GM18519 (cell line): ENCODE measurements around the gene SYCP2.
A peak's percentile ranks its signal among the peaks of the same experiment; 100 is the strongest.

Experiments
- ATAC-seq: cut with Tn5 transposase; IDR thresholded peaks from one replicate; pipeline ENCODE4 v1.9.1; 2021; ENCODE audit warnings: mild to moderate bottlenecking, moderate library complexity; ENCODE audit not compliant: unreplicated experiment, low FRiP score

The SYCP2 gene

DNA sequence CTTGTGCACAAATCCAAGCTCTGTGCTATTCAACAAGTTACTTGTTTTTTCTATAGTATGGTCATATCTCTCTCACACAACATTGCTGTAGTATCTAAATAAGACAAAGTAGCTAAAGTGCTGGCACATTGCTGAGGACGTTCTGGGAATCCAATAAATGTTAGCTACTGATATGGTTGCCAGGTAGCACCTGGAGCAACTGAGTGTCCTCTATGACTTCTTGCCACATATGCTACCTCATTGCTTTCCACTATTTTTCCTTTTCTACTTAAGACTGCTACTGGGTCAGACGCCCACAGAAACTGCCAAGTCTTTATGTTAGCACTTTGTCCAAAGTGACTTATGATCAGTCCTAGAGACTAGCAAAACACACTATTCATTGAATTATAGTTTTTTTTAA lies 85.3 kb downstream of the SYCP2 start:
- no peak for ATAC-seq

DNA sequence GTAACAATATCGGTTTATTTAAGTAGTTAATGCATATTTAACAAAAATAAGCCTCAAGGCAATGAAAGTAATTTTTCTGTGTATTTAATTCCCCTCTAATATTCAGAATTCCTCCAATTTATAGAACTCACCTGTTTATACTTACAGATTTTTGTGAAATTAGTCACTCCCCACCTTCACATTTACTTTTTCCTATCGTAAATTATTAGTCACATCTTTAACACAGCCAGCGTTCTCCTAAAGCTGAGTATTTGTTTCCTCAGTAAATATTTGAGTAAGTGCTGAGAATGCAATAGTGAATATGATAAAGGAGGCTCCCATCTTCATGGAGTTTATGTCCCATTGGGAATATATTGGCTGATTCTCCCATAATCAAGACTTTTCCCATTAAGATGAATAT lies 88.0 kb downstream of the SYCP2 start:
- no peak for ATAC-seq

DNA sequence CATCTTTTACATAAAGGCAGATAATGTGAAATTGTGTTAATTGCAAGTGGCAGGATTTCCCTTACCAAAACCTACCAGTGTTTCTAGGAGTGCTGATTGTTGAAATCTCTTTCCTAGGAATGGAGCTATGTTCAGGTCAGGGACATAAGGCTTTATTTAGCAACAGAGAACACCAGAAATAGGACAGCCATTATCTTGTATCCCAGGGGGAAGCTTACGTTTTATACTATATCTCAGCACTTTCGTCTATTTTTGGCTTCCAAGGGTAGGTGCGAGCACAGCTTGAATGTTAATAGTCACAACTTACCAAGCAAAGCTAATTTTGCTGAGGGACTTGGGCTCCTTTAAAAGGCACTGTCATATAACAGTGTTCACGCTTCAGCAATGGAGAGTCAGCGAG lies 94.0 kb downstream of the SYCP2 start:
- ATAC-seq: no peak

DNA sequence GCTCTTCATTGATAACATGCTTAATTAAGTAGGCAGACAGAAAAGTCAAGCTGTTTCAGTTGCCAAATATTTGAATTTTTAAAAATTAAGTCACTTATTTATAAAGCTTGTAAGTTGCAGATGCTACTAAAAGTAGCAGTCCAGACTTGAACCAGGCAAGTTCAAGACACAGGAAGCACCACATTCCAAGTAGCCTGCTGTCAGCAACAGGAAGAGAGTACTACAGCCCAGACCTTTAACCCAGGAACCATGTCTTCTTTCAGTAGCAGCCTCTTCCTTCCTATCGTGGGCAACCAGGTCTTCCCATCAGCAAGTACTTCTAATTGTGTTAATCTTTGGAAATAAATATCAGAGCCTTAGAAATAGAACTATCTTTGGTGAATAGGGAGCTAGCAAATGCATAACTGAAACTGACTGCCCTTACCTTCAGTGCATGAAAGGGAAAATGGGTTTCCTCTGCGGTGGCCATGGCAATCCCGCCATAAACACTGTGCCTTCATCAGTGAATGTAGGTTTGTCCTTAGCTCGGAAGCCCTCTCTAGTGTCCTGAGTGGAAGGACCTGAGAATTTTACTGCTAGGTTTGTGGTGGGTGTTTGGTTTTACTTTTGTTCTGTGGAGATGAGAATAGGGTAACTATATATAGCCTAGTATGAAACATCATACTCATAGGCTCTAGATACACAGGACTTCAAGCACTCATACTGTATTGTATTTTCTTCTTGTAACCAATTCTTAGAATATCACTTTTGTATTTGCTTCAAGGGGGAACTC lies 95.6 kb downstream of the SYCP2 start:
- peak; percentile 87 for ATAC-seq

DNA sequence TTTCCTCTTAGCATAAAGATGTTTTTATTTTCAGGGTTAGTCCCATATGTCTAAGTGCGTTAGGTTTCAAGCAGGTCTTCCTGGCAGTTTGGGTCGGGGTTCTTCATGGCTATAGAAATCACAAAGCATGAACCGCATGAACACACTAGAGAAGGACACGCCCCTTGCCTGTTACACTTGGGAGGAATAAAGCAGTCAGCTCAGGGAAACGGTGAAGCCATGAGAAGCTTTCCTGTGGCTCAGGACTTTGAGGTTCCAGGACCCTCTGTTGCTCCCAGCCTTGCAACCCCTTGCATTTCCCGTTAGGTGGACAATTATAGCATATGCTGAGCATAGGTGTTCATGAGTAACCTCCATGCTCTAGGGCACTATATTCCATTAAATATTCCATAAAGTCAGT lies 96.7 kb downstream of the SYCP2 start:
- ATAC-seq: no peak

DNA sequence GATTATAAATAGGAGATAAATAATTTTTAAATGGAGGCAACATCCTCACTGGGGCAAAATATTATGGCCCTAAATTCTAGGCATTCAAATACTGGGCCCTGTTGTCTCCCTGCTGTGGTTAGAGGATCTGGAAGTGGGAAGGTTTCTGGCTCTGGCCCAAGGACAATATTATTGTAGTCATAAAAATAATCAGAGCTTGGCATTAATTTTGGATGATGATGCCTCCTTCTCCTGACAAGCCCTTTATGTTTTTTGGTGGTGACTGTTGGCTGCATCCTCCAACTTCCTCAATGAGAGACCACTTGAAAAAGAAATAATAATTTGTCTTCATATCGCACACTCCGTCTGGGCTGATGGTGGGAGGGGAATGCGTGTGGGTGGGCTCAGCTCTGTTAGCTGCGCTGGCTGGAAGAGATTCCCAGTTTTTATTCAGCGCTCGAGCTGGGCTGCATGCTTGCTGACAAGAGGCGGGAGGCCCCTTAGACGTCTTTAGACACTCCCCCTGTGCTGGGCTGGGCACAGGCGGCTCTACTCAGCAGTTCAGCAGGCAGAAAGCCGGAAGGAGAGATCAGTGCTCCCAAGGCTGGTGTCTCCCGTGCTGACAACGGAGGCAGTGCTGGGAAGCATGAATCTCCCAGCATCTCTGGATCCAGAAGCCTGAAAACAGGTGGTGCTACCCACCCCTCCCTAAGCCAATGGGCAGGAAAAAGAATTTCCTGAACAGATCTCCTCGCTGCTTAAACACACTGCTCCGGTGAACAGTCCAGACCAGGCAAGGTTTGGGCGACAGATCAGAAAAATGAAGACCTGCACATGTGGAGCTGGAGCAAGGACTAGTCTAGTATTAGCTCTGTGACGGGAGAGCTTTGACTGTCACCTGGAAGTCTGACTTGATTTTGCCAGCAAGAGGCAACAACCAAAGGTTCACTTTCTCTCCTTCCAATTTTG lies 97.7 kb downstream of the SYCP2 start:
- ATAC-seq: no peak

DNA sequence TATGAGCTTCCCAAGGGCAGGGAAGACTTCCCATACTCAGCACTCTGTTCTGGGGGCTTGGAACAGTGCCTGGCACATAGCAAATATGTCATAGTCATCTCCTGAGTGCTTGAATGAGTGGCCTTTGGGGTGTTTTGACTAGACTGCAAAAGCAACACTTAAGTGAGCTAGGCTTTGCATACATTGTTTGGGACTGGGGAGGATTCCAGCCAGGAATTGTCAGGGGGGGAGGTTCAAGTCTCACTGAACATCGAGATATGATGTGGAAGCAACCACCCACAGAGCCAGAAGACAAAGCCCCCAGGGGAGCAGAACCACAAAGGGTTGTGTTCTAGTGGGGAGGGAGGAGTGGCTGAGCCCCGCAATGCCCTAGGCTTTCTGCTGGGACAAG lies 98.4 kb downstream of the SYCP2 start:
- ATAC-seq: no peak

DNA sequence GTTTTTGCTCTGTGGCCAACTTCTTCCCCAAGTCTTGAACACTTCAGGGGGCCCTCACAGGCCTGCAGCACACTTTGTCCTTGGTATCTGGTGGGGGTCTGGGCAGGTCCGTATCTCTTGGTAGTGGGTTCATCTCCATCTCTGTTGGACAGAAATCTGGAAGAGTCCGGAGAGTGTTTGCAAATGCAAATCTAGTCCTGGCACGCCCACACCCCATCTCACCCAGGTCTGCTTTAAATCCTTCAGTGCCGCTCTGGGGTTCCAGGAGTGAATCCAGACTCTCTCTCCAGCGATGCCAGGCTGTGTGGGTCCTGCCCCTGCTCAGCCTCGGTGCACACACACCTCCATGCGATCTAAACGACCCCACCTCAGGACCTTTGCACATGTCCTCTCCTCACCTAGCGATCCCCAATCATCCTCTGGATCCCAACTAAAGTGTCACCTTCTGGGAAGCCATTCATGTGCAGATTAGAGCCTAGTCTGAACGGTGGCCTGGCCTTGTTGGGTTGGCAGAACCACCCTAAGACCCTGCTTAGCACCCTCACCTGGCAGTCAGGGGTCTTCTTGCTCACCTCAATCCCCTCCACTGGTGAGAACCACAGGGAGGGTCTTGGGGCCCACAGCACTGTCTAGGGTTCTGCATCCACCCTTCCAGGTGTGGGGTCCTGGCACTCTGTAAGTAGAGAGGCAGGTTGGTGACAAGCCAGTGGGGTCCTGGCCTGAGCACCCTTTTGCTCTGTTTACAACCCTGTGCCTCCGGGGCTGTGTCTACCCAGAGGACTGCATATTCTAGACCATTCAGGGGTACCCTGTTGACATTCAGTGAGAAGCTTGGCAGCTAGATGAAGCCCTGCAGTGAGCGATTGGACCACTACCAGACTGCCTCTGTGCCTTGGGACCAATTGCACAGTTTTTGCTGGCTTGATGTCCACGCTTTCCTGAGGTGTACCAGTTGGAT lies 100.8 kb downstream of the SYCP2 start:
- no peak for ATAC-seq

DNA sequence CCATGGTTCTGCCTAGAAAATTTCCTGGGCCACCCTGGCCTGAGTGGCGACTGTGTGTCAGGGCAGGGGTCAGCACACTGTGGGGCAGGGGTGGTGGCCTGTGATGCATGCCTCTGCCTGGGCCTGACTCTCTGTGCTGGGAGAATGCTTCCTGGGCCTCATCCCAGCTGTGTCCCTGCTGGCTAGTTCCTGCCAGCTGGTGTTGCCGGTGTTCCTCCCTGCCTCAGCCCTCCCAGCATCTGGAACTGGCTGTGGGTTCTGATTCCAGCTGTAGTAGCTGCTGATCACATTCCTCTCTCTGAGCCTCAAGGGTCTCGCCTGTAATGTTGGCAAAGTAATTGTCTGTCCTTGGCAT lies 101.5 kb downstream of the SYCP2 start:
- ATAC-seq: no peak

DNA sequence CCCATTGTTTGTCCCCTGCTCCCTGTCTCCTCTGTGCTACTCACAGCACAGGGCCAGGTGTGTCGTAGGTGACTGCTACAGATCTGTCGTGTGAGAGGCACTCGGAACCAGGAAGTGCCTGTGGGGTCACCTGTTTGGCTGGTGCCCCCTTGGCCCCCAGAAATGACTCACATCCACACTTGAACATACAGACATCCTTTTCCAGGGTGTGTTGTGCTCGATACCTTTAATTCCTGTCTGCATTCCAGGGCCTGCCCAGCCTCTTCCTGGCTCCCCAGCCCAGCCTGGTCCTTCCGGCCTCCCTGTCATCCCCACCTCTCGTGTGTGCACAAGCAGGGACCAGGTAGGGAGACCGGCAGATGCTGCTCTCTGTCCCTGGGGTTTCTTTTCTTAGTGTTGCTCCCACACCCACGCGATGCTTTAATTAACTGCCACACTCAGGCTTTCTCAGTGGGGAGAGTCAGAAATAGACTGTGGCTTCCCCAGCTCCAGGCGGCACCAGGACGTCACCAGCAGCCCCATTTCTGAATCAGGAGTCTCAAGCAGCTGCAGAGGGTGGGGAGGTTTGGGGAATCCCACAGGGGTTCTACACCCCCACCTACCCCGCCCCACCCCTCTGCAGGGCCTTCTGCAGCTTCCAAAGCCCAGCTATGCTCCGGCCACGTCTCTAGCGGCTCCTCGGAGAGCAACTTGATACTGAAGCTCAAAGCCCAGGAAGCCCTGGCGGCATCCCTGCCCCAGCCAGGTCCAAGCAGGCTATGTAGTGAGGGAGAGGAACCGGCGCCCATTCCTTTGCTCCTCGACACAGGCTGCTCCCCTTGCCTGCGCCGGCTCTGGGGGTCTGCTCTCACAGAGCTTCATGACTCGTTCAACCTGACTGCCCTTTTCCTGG lies 102.2 kb downstream of the SYCP2 start:
- ATAC-seq: no peak

DNA sequence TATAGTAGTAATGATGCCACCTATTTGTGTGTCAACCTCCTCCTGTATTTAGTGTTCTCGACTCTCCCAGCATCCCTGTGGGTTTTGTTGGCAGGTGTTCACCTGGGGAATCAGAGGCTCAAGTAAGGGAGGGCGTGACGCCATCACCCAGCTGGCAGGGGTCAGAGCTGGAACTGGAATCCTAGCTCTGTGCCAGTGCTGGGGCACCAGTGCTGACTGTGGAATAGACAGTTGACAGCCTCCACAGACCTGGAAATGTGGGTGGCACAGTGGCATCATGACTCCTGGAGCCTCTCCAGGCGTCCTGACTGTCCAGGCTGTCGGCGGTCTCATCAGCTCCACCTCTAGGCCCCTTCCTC lies 102.8 kb downstream of the SYCP2 start:
- ATAC-seq: no peak

DNA sequence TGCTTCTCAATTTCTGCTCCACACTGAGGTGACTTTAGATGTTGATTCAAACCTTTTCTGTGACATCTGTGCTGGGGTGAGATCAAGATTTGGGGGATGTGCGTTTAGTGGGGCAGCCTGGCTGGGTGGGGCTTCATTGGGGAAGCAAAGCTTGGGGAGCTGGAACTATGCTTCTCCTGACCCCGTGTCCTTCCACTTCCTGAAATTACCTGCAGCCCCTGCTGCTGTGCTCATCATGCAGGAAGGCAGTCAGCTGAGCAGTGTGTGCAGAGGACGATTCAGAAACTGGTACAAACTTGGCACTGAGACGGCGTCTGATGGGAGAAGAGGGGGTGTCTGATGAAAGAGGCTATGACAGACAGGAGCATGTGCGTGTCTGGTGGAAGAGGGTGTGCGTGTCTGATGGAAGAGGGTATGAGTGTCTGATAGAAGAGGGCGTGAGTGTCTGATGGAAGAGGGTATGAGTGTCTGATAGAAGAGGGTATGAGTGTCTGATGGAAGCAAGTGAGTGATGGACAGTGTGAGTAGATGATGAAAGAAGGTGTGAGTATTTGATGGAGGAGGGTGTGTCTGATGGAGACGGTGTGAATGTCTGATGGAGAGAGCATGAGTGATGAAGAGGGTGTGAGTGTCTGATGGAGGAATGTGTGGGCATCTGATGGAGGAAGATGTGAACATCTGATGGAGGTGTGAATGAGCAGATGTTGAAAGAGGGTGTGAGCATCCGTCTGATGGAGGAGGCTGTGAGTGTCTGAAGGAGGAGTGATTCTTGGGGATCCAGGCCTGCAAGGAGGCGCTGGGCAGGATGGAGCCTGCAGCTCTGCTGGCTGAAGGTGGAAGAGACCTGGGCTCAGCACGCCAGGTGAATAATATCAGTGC lies 103.4 kb downstream of the SYCP2 start:
- ATAC-seq: no peak

DNA sequence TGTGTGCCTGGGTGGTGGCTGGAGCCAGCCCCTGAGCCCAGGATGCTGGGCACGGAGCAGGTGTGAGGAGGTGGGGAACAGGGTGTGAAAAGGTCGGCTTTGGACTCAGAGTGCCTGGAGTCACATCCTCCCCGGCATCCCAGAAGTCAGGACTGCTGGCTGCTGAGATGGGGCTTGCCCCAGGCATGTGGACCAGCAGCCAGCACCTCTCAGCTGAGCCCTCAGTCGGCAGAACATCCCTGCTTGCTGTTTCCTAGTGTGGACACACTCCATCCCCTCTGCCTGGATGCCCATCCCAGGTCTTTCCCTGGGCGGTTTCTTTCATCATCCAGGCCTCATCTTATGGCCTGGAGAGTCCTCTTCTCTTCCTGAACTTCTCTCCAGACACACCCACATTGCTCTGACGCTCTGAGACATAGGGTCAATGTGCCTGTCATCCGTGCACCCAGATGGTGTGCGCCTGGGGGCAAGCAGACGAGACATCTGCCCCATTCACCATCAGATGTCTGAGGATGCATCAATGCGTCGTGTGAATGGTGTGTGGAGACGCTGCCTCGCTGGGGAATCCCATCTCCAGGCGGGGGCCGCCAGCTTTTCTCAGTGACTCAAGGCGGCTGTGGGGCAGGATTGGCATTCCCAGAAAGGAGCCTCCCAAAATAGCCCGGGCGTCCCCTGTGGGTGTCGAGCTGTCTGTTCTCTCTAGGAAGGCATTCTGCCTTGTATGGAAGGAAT lies 104.2 kb downstream of the SYCP2 start:
- ATAC-seq: no peak

DNA sequence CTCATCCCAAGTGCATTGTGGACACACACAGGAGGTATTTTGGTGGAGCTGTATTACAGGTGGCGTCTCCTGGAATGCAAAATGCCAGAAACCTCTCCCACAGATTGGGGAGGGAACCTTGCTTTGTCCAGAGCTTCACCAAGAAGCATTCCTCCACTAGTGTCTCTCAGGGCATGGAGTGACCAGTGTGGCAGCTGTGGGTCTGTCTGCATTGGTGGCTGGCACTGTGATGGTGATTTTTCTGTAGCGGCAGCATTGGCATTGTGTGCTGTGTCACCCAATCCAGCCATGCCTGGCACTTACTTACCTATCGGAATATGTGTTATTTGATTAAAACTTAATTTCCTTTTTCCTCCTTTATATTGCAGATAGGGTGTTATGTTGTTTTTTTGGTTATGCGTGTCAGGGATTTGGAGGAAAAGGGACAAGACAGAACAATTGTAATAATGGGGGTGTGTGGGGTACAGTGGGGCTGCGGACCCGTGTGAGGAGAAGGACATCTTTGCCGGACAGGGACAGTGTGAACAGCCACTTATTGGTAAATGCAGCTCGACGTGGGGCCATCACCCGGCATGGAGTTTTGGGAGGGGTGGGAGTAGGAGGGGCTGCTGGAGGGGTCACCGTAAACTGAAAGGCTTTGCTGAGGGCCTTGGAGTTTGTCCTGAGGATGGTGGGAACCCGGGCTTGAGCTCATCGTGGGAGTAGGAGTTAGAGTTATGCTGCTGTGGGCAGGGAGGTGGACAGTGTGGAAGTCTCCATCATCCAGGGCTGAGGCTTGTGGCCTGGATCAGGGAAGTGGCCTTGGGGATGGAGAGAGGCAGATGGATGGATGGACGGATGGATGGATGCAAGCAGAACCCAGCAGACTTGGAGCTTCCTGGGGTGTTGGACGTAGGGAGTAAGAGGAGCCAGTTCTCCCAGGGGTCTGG lies 105.0 kb downstream of the SYCP2 start:
- no peak for ATAC-seq

DNA sequence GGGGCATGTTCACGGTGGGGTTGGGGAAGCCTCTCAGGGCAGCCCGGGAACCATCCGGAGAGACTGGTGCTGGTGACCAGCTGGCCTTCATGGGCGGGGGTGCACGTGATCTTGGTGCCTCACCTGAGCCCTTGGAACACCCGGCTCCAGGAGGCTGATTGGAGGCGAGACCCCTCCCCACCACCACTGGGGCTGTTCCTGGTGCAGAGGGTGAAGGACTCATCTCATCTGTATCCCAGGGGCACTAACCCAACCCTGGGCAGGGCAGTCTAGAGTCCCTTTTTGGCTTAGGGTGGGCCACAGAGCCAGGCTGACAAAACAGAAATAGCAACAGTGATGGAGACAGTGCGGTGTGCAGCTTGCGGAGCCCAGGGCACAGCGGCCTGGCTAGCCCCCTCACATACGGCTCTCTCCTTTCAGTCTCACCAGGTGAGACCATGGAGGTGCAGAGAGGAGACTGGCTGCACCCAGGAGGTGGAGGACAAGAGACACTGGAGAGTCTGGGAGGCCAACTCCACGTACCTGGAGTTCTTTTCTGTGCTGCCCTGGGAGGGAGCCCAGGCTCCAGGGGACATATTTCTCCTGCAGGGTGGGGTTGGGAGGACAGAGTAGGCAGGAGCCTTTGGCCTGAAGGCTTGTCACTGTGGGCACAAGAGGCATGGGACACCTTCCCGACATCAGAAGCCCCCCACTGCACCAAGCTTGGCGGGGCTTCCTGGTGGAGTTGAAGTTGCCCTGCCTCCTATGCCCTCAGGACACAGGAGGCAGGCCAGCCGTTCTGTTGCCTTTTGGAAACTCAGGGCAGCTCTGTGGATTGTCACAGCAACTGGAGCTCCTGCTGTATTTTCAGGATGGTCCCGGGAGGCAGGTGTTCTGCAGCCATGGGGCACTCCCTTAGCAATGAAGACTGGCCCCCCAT lies 106.0 kb downstream of the SYCP2 start:
- no peak for ATAC-seq
